ENCODE measurements around the gene MYO5B. TPM values are rescaled to one million over a fixed set of nuclear protein-coding genes. Genes with fewer than 3 reads are reported as not detected.

Gene MYO5B
- total and polyA plus RNA-seq, 2 experiments from 2014 or later: 20.3 to 41.9 TPM

- Histone ChIP-seq H3K4me1 (ENCODE audit: insufficient read depth) (peaks cover 24% of the 10 kb centered on the region), H3K9me3 (ENCODE audit: low read depth) (no peaks in the 10 kb centered on the region), H3K27ac (peak overlapping the region; percentile 38), H3K4me3 (no peak overlapping the region), H3K9me2 (replicated peaks; ENCODE audit: insufficient read depth) (no peaks in the 10 kb centered on the region), H3K4me2 (peak overlapping the region; percentile 46), H4K20me1 (ENCODE audit: insufficient read depth, poor library complexity, severe bottlenecking) (peaks cover 4% of the 10 kb centered on the region), H2AFZ (no peak overlapping the region), H3K36me3 (replicated peaks; ENCODE audit: insufficient read depth, low read depth) (no peaks in the 10 kb centered on the region), H3K79me2 (no peaks in the 10 kb centered on the region), H3K27me3 (no peaks in the 10 kb centered on the region)
- TF ChIP-seq CTCF (IDR thresholded peaks at IDR 0.05; ENCODE audit: poor library complexity) (no peak), EZH2phosphoT487 (IDR thresholded peaks at IDR 0.05; ENCODE audit: low read depth, severe bottlenecking, unreplicated experiment) (no peak), EZH2 (IDR thresholded peaks at IDR 0.05; ENCODE audit: borderline replicate concordance) (no peak)
- WGBS (ENCODE audit: low lambda C conversion rate, missing lambda C conversion rate): 35% methylated on average over 4 of the region's 4 CpGs
- DNase-seq (ENCODE audit: low spot score): peak; percentile 54
These were observed 227.8 kb downstream of the MYO5B start for GRCh38 chr18:49967171-49967570.

GRCh38 chr18:49966090-49966489 lies 228.9 kb downstream of the MYO5B start:
- Histone ChIP-seq H3K27ac (peak overlapping the region; percentile 36), H3K79me2 (no peaks in the 10 kb centered on the region), H3K9me3 (ENCODE audit: low read depth) (no peaks in the 10 kb centered on the region), H4K20me1 (ENCODE audit: insufficient read depth, poor library complexity, severe bottlenecking) (peaks cover 4% of the 10 kb centered on the region), H3K4me3 (no peak overlapping the region), H3K9me2 (replicated peaks; ENCODE audit: insufficient read depth) (no peaks in the 10 kb centered on the region), H2AFZ (no peak overlapping the region), H3K4me1 (ENCODE audit: insufficient read depth) (peaks cover 24% of the 10 kb centered on the region), H3K27me3 (no peaks in the 10 kb centered on the region), H3K4me2 (no peak overlapping the region), H3K36me3 (replicated peaks; ENCODE audit: insufficient read depth, low read depth) (no peaks in the 10 kb centered on the region)
- no peak for TF ChIP-seq EZH2 (IDR thresholded peaks at IDR 0.05; ENCODE audit: borderline replicate concordance)
- no peak for TF ChIP-seq CTCF (IDR thresholded peaks at IDR 0.05; ENCODE audit: poor library complexity)
- TF ChIP-seq EZH2phosphoT487 (IDR thresholded peaks at IDR 0.05; ENCODE audit: low read depth, severe bottlenecking, unreplicated experiment): no peak
- no peak for DNase-seq (ENCODE audit: low spot score)
- 73% methylated on average over 3 of the region's 3 CpGs for WGBS (ENCODE audit: low lambda C conversion rate, missing lambda C conversion rate)

GRCh38 chr18:49963217-49963616 lies 231.7 kb downstream of the MYO5B start:
- Histone ChIP-seq H3K9me3 (ENCODE audit: low read depth) (no peaks in the 10 kb centered on the region), H3K9me2 (replicated peaks; ENCODE audit: insufficient read depth) (no peaks in the 10 kb centered on the region), H3K36me3 (replicated peaks; ENCODE audit: insufficient read depth, low read depth) (no peaks in the 10 kb centered on the region), H3K27me3 (no peaks in the 10 kb centered on the region), H3K4me2 (no peak overlapping the region), H3K27ac (no peak overlapping the region), H3K4me3 (no peak overlapping the region), H3K4me1 (ENCODE audit: insufficient read depth) (peaks cover 17% of the 10 kb centered on the region), H2AFZ (no peak overlapping the region), H4K20me1 (ENCODE audit: insufficient read depth, poor library complexity, severe bottlenecking) (peaks cover 4% of the 10 kb centered on the region), H3K79me2 (no peaks in the 10 kb centered on the region)
- DNase-seq (ENCODE audit: low spot score): no peak
- TF ChIP-seq CTCF (IDR thresholded peaks at IDR 0.05; ENCODE audit: poor library complexity): no peak
- no peak for TF ChIP-seq EZH2phosphoT487 (IDR thresholded peaks at IDR 0.05; ENCODE audit: low read depth, severe bottlenecking, unreplicated experiment)
- TF ChIP-seq EZH2 (IDR thresholded peaks at IDR 0.05; ENCODE audit: borderline replicate concordance): no peak
- 97% methylated on average over 4 of the region's 4 CpGs for WGBS (ENCODE audit: low lambda C conversion rate, missing lambda C conversion rate)

- DNase-seq (ENCODE audit: low spot score): no peak
- H3K36me3 ChIP-seq (replicated peaks; ENCODE audit: insufficient read depth, low read depth): no peaks in the 10 kb centered on the region
These were observed 233.7 kb downstream of the MYO5B start for GRCh38 chr18:49961271-49961670.

More at GRCh38 chr18:49961271-49961670, 233.7 kb downstream of the MYO5B start:
- 48% methylated on average over 2 of the region's 2 CpGs for WGBS (ENCODE audit: low lambda C conversion rate, missing lambda C conversion rate)
- Histone ChIP-seq H3K79me2 (no peaks in the 10 kb centered on the region), H3K27ac (no peak overlapping the region), H3K9me3 (ENCODE audit: low read depth) (no peaks in the 10 kb centered on the region), H3K9me2 (replicated peaks; ENCODE audit: insufficient read depth) (no peaks in the 10 kb centered on the region), H2AFZ (no peak overlapping the region), H3K27me3 (no peaks in the 10 kb centered on the region), H4K20me1 (ENCODE audit: insufficient read depth, poor library complexity, severe bottlenecking) (peaks cover 4% of the 10 kb centered on the region), H3K4me2 (no peak overlapping the region), H3K4me1 (ENCODE audit: insufficient read depth) (peaks cover 3% of the 10 kb centered on the region), H3K4me3 (no peak overlapping the region)
- TF ChIP-seq EZH2phosphoT487 (IDR thresholded peaks at IDR 0.05; ENCODE audit: low read depth, severe bottlenecking, unreplicated experiment) (no peak), CTCF (IDR thresholded peaks at IDR 0.05; ENCODE audit: poor library complexity) (no peak), EZH2 (IDR thresholded peaks at IDR 0.05; ENCODE audit: borderline replicate concordance) (no peak)

Measured in hepatocyte (in vitro differentiated cells).